Urinary bladder (tissue), 4 donors: Measurements from ENCODE around the gene HS6ST2. TPM values are rescaled to one million over a fixed set of nuclear protein-coding genes. Genes with fewer than 3 reads are reported as not detected.

Experiments
- DNase-seq: peaks from one replicate; pipeline ENCODE4 v3.0.0-alpha.2; 2015; ENCODE audit errors: extremely low spot score
- H3K27ac ChIP-seq: one replicate; pipeline ENCODE4 v1.5.1; 2013; ENCODE audit warnings: low read depth, mild to moderate bottlenecking, moderate library complexity
- H3K36me3 ChIP-seq: one replicate; pipeline ENCODE4 v1.6.1; 2013; ENCODE audit warnings: mild to moderate bottlenecking, moderate library complexity; ENCODE audit not compliant: insufficient read depth
- H3K4me1 ChIP-seq: one replicate; pipeline ENCODE4 v1.6.1; 2013; ENCODE audit warnings: mild to moderate bottlenecking, moderate library complexity; ENCODE audit not compliant: insufficient read depth
- H3K4me3 ChIP-seq: one replicate; pipeline ENCODE4 v1.5.1; 2013; ENCODE audit warnings: low read depth, low read length
- WGBS: extraction: QIAGEN DNeasy Blood & Tissue Kit; methylation state at CpG from one replicate; pipeline ENCODE4 v1.1.7; 2013; 5-methylcytosine and 5-hydroxymethylcytosine counted together
- polyA plus RNA-seq: library from polyadenylated mRNA; stranded (reverse); fragments of 200-250 nt; gene quantifications from one replicate; pipeline ENCODE4 v1.2.3, GENCODE V29; 2013
- total RNA-seq: library from RNA; depleted of rRNA; stranded (reverse); fragments of >200 nt; gene quantifications from one replicate; pipeline ENCODE4 v1.2.3, GENCODE V29; 2014
- donor health status: healthy with polysubstance abuse.
- donor health status: healthy.

Gene HS6ST2
- total and polyA plus RNA-seq, 2 donors: 3.2 to 8.6 TPM

GRCh38 chrX:132716006-132716405 lies 242.4 kb downstream of the HS6ST2 start:
- Histone ChIP-seq H3K36me3 (no peaks in the 10 kb centered on the region), H3K27ac (no peak overlapping the region), H3K4me3 (no peak overlapping the region), H3K4me1 (no peaks in the 10 kb centered on the region)
- no peak for DNase-seq
- WGBS: 25% methylated on average over 3 of the region's 3 CpGs

- no peak overlapping the region for H3K4me3 ChIP-seq
- DNase-seq: no peak
- no peaks in the 10 kb centered on the region for H3K36me3 ChIP-seq
- H3K27ac ChIP-seq: no peak overlapping the region
- WGBS: 95% methylated on average over 5 of the region's 5 CpGs
- H3K4me1 ChIP-seq: no peaks in the 10 kb centered on the region
Observed at GRCh38 chrX:132714913-132715312, 243.5 kb downstream of the HS6ST2 start.

GRCh38 chrX:132712350-132712749 lies 246.1 kb downstream of the HS6ST2 start:
- no peak for DNase-seq
- Histone ChIP-seq H3K4me1 (no peaks in the 10 kb centered on the region), H3K36me3 (no peaks in the 10 kb centered on the region), H3K4me3 (no peak overlapping the region), H3K27ac (no peak overlapping the region)

GRCh38 chrX:132710656-132711155 lies 247.7 kb downstream of the HS6ST2 start:
- WGBS: 37% methylated on average over 1 of the region's 1 CpG
- H3K27ac ChIP-seq: no peak overlapping the region

GRCh38 chrX:132708529-132708928 lies 249.9 kb downstream of the HS6ST2 start:
- Histone ChIP-seq H3K4me1 (no peaks in the 10 kb centered on the region), H3K4me3 (no peak overlapping the region), H3K27ac (no peak overlapping the region), H3K36me3 (no peaks in the 10 kb centered on the region)
- DNase-seq: no peak

More at GRCh38 chrX:132710656-132711155, 247.7 kb downstream of the HS6ST2 start:
- no peak overlapping the region for H3K4me3 ChIP-seq
- no peaks in the 10 kb centered on the region for H3K4me1 ChIP-seq
- no peak for DNase-seq
- H3K36me3 ChIP-seq: no peaks in the 10 kb centered on the region

GRCh38 chrX:132704769-132705168 lies 253.7 kb downstream of the HS6ST2 start:
- no peak overlapping the region for H3K4me3 ChIP-seq
- H3K4me1 ChIP-seq: no peaks in the 10 kb centered on the region
- H3K36me3 ChIP-seq: no peaks in the 10 kb centered on the region
- H3K27ac ChIP-seq: no peak overlapping the region
- 47% methylated on average over 2 of the region's 2 CpGs for WGBS
- DNase-seq: no peak

GRCh38 chrX:132694382-132694781 lies 264.0 kb downstream of the HS6ST2 start:
- WGBS: 100% methylated on average over 3 of the region's 3 CpGs
- Histone ChIP-seq H3K27ac (no peak overlapping the region), H3K4me3 (no peak overlapping the region), H3K4me1 (no peaks in the 10 kb centered on the region), H3K36me3 (no peaks in the 10 kb centered on the region)
- DNase-seq: no peak

- WGBS: 69% methylated on average over 1 of the region's 1 CpG
- no peak for DNase-seq
- Histone ChIP-seq H3K4me1 (no peaks in the 10 kb centered on the region), H3K27ac (no peak overlapping the region), H3K4me3 (no peak overlapping the region), H3K36me3 (no peaks in the 10 kb centered on the region)
Observed at GRCh38 chrX:132692526-132692925, 265.9 kb downstream of the HS6ST2 start.

GRCh38 chrX:132692066-132692465 lies 266.4 kb downstream of the HS6ST2 start:
- H3K4me3 ChIP-seq: no peak overlapping the region
- no peak for DNase-seq
- 67% methylated on average over 6 of the region's 6 CpGs for WGBS
- H3K4me1 ChIP-seq: no peaks in the 10 kb centered on the region
- no peak overlapping the region for H3K27ac ChIP-seq
- no peaks in the 10 kb centered on the region for H3K36me3 ChIP-seq

GRCh38 chrX:132689612-132690563 lies 268.5 kb downstream of the HS6ST2 start:
- Histone ChIP-seq H3K4me1 (no peaks in the 10 kb centered on the region), H3K4me3 (no peak overlapping the region), H3K27ac (no peak overlapping the region), H3K36me3 (no peaks in the 10 kb centered on the region)
- no peak for DNase-seq
- 49% methylated on average over 6 of the region's 6 CpGs for WGBS

- Histone ChIP-seq H3K4me3 (no peak overlapping the region), H3K27ac (no peak overlapping the region), H3K36me3 (no peaks in the 10 kb centered on the region), H3K4me1 (no peaks in the 10 kb centered on the region)
- WGBS: 86% methylated on average over 4 of the region's 4 CpGs
- DNase-seq: no peak
Observed at GRCh38 chrX:132685276-132685675, 273.2 kb downstream of the HS6ST2 start.

- WGBS: 82% methylated on average over 2 of the region's 2 CpGs
- no peak overlapping the region for H3K4me3 ChIP-seq
- no peaks in the 10 kb centered on the region for H3K4me1 ChIP-seq
- no peak for DNase-seq
- H3K27ac ChIP-seq: no peak overlapping the region
- H3K36me3 ChIP-seq: no peaks in the 10 kb centered on the region
Observed at GRCh38 chrX:132677233-132677716, 281.2 kb downstream of the HS6ST2 start.

- H3K4me3 ChIP-seq: no peak overlapping the region
- no peaks in the 10 kb centered on the region for H3K4me1 ChIP-seq
- no peaks in the 10 kb centered on the region for H3K36me3 ChIP-seq
- no peak for DNase-seq
- H3K27ac ChIP-seq: no peak overlapping the region
- 57% methylated on average over 4 of the region's 4 CpGs for WGBS
Observed at GRCh38 chrX:132676561-132677186, 281.8 kb downstream of the HS6ST2 start.

GRCh38 chrX:132676102-132676501 lies 282.3 kb downstream of the HS6ST2 start:
- H3K27ac ChIP-seq: no peak overlapping the region
- no peak overlapping the region for H3K4me3 ChIP-seq
- no peaks in the 10 kb centered on the region for H3K4me1 ChIP-seq
- DNase-seq: no peak
- WGBS: 91% methylated on average over 3 of the region's 3 CpGs
- no peaks in the 10 kb centered on the region for H3K36me3 ChIP-seq
